GM18498 (cell line): ENCODE measurements around the gene MGAT4D.
"Not testable (repeated sequence)": the region's sequence is repeated elsewhere in the genome, so short reads cannot be mapped to it uniquely, and the experiment has no call there.

Experiments
- ATAC-seq: cut with Tn5 transposase; IDR thresholded peaks from one replicate; pipeline ENCODE4 v1.9.1; 2021; ENCODE audit warnings: mild to moderate bottlenecking, moderate library complexity; ENCODE audit not compliant: unreplicated experiment

The MGAT4D gene

DNA sequence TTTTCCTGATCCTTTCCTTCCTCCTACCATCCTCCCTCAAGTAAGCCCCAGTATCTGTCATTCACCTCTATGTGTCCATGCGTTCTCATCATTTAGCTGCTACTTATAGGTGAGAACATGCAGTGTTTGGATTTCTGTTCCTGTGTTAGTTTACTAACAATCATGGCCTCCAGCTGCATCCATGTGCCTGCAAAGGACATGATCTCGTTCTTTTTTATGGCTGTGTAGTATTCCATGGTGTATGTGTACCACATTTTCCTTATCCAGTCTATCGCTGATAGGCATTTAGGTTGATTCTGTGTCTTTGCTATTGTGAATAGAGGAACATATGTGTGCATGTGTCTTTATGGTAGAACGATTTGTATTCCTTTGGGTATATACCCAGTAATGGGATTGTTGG lies 53.7 kb downstream of the MGAT4D start:
- not testable (repeated sequence) for ATAC-seq

DNA sequence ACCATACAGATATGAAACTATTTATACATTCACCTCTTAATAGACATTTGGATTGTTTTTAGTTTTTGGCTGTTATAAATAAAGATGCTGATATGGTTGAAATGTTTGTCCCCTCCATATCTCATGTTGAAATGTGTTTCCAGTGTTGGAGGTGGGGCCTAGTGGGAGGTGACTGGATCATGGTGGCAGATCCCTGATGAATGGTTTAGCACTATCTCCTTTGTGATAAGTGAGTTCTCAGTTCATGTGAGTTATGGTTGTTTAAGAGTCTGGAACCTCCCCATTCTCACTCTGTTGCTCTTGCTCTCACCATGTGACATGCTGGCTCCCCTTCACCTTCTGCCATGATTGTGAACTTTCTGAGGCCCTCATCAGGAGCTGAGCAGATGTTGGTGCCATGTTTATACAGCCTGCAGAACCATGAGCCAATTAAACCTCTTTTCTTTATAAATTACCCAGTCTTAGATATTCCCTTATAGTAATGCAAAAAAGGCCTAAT lies 58.4 kb downstream of the MGAT4D start:
- ATAC-seq: no peak

DNA sequence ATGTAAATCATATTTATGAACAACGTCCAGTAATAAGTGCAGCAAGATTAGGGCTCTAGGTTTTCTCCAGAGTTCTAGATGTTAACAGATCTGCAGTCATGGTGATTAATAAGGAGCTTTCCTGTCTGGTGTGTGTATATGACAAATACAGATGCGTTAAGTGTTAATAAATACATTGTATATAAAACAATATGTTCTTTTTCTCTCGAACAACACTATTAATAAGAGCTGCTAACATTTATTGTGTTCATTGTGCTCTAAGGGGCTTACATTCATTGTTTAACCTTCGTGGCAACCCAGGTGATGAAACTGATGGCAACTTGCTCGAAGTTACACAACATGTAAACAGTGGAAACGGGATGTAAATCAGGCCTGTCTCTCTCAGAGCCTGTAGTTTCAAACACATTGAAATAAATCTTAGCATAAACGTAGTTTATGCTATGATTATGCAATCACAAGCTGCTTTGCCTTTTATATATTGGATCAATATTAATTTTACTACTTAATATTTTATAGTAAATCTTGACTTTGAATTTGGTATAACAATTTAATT lies 70.1 kb downstream of the MGAT4D start:
- ATAC-seq: no peak

DNA sequence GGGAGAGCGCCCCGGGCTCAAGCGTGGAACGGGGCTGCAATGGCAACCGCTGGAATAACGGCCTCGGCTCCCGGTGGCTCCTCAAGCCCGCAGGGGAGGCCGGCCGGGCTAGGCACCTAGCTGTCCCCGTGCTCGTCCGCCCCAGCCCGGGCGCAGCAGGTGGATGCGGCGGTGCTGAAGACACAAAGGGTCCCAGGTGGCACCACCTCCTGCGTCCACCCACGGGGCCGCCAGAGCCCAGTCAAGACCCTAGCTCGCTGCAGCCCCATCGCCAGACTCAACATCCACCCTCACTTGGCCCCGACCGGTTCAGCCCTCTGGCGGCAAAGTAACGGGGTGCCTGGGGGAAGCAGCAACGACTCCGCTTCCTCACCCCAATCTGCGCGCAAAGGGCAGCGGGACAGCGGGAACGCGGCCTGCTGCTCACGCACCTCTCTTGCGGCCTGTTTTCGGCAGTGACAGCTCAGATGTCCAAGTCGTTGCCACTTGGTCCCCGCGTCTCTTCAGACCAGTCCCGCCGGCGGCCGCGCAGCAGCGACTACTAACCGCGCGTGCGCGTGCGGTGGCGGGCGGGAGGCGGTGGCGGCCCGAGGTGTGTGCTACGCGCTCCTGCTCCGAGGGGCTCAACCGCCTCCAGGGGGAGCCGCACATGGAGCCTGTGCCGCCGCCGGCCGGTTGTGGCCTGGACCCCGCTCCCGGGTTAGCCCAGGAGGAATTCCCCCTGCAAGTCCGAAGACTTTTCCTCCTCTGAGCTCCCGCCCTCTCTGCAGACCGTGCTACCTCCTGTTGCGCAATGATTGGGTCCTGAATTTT lies 70.8 kb downstream of the MGAT4D start, which contains the start of gene CLGN:
Gene CLGN (minus strand): TSS at position 543 of the 813 bp plus-strand sequence. CDS start 14,570 bp downstream, outside the sequence.
- ATAC-seq: peak; percentile 88

DNA sequence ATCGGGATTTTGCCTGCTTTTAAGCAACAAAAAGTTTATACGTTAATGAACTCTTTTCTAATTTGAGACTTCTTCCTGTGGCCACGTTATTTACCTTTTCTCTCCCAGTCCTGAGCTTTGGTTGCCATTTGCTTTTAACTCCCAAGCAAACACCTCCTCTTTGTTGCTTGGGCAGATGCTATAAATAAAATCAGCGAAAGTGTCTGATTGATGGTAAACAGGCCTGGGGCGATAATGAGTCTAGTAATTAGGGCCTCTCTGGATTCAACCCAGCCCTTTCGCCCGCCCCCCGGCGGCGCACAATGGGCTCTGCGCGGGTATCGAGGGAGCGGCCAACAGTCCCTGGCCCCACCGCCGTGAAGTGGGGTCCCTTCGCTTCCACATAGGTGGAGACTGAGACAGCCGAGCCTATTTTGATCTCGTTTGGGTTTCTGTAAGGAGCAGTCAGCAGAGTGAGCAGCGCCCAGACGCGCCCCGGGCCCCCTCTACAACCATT lies 71.4 kb downstream of the MGAT4D start:
- peak; percentile 8 for ATAC-seq

DNA sequence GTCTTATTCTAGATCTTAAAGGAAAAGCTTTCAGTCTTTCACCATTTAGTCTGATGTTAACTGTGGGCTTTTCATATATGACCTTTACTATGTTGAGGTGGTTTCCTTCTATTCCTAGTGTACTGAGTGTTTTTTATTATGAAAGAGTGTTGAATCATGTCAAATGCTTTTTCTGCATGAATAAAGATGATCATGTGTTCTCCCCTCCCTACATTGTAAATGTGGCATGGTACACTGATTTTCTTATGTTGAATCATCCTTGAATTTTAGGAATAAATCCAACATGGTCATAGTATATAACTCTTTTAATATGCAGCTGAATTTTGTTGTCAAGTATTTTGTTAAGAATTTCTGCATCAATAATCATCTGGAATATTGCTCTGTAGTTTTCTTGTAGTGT lies 75.0 kb downstream of the MGAT4D start:
- ATAC-seq: no peak

DNA sequence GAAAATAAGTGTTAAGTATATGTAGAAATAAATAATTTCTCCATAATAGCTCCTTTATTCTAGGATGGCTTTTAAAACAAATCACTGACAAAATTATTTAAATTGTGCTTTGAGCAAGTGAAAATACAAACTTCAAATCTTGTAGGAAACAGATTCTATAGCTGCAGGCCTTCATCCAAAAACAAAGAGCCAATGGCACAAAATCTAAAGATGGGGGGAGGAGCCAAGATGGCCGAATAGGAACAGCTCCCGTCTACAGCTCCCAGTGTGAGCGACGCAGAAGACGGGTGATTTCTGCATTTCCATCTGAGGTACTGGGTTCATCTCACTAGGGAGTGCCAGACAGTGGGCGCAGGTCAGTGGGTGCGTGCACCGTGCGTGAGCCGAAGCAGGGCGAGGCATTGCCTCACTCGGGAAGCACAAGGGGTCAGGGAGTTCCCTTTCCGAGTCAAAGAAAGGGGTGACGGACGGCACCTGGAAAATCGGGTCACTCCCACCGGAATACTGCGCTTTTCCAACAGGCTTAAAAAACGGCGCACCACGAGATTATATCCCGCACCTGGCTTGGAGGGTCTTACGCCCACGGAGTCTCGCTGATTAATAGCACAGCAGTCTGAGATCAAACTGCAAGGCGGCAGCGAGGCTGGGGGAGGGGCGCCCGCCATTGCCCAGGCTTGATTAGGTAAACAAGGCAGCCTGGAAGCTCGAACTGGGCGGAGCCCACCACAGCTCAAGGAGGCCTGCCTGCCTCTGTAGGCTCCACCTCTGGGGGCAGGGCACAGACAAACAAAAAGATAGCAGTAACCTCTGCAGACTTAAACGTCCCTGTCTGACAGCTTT lies 84.7 kb downstream of the MGAT4D start:
- ATAC-seq: not testable (repeated sequence)

DNA sequence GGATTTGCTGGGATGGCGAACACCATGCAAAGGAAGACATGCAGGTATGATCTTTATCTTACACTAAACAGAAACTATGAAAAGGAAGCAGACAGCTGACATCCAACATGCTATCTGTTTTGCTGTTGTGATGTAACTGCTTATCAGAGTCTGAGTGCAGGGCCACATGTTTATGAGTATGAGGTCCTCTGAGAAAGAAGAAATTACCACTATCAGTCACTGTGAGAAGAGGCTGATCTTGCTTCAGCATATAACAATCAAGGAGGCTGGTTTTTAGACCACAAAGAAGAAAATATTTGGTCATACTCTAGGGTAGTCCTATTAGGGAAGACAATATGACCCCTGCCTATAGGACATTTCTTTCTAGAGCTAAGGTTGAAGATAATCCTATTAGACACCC lies 89.1 kb downstream of the MGAT4D start:
- no peak for ATAC-seq

DNA sequence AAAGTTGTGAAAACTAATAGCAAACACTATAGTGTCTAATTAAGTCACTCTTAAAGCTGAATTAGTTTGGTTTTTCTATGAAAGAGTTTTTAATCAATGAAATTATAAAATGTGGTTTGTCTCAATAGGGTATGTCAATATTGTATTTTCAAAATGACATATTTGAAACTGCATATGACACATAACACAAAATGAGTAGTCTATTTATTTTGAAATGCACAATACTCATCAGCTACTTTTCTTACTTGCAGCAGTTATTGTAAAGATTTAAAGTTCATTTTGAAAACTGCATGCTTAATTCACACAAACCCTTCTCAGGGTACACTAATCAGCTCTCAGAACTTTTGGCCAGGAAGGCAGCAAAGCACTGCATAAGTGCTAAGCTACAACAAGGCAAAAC lies 91.8 kb downstream of the MGAT4D start:
- no peak for ATAC-seq

DNA sequence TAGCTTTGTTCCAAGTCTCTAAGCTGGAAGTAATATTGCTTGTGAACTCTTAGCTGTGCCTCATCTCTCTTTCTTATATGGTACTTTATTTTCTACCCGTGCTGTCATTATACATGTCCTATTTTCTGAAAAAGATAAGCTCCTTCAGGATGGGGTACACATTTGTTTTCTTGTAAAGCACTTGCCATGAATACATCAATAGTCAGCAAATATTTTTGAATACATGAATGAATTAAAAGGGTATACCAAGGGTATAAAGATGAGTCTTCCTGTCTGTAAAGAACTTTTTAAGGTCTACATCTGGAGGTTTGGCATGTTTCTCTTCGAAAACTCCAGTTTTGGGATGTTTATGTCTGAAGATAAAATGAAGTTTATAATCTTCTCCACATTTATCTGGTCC lies 98.0 kb downstream of the MGAT4D start:
- no peak for ATAC-seq

DNA sequence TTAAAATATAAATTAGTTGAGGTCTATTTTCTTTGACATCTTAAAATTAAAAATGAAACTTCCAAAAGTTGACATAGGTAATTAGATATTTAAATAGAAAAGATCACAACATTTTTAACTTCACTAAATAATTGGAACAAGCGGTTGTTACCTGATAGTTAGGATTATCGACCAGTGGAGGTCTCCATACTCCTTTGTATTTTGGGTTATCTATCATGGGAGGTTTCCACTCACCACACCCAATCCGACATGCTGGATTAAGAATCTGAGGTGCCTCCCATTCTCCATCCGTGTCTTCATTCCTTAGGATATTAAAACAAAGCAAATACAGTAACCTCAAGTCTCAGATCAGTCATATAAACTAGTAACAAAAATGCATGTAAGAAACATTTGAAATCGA lies 102.4 kb downstream of the MGAT4D start:
- no peak for ATAC-seq
